Hematopoietic multipotent progenitor cell treated with erythropoietin and hydrocortisone succinate and interleukin-3 and kit ligand, for 15 days (in vitro differentiated cells): ENCODE data around the gene AFAP1L1.

Source experiments
- DNase-seq: peaks from one replicate; pipeline ENCODE4 v3.0.0-alpha.2; 2015; ENCODE audit warnings: low spot score

Gene AFAP1L1

GRCh38 chr5:149271716-149272563, at the start of gene AFAP1L1:
AFAP1L1 (plus strand) TSS chr5:149271859; CDS start chr5:149271969, 110 bp downstream.
- no peak for DNase-seq

- no peak for DNase-seq
Measured at GRCh38 chr5:149223081-149223848, 48.4 kb upstream of the AFAP1L1 start.

- DNase-seq, result no peak
Measured at GRCh38 chr5:149224282-149224681, 47.4 kb upstream of the AFAP1L1 start.

- DNase-seq, result no peak
Measured at GRCh38 chr5:149227168-149227826, 44.4 kb upstream of the AFAP1L1 start.

- DNase-seq, result no peak
Measured at GRCh38 chr5:149228618-149229297, 42.9 kb upstream of the AFAP1L1 start.

GRCh38 chr5:149229298-149229937, 42.2 kb upstream of the AFAP1L1 start:
- no peak for DNase-seq

- DNase-seq, result no peak
Measured at GRCh38 chr5:149235841-149236240, 35.8 kb upstream of the AFAP1L1 start.

- no peak for DNase-seq
Measured at GRCh38 chr5:149237662-149238061, 34.0 kb upstream of the AFAP1L1 start.

- no peak for DNase-seq
Measured at GRCh38 chr5:149238540-149238939, 33.1 kb upstream of the AFAP1L1 start.

GRCh38 chr5:149239917-149240316, 31.7 kb upstream of the AFAP1L1 start:
- no peak for DNase-seq

- DNase-seq, result no peak
Measured at GRCh38 chr5:149240354-149240998, 31.2 kb upstream of the AFAP1L1 start.

GRCh38 chr5:149242339-149242738, 29.3 kb upstream of the AFAP1L1 start:
- no peak for DNase-seq

GRCh38 chr5:149246906-149247305, 24.8 kb upstream of the AFAP1L1 start:
- DNase-seq, result no peak

GRCh38 chr5:149247726-149248125, 23.9 kb upstream of the AFAP1L1 start:
- no peak for DNase-seq

GRCh38 chr5:149251546-149251945, 20.1 kb upstream of the AFAP1L1 start:
- DNase-seq, result no peak

- no peak for DNase-seq
Measured at GRCh38 chr5:149254506-149254905, 17.2 kb upstream of the AFAP1L1 start.

- no peak for DNase-seq
Measured at GRCh38 chr5:149256451-149256850, 15.2 kb upstream of the AFAP1L1 start.

- no peak for DNase-seq
Measured at GRCh38 chr5:149257131-149257530, 14.5 kb upstream of the AFAP1L1 start.

- DNase-seq, result no peak
Measured at GRCh38 chr5:149257889-149258705, 13.6 kb upstream of the AFAP1L1 start.

- DNase-seq, result no peak
Measured at GRCh38 chr5:149260761-149261160, 10.9 kb upstream of the AFAP1L1 start.
